ENCODE measurements around the gene MAGEA3.
"Not testable (repeated sequence)": the region's sequence is repeated elsewhere in the genome, so short reads cannot be mapped to it uniquely, and the experiment has no call there.

The MAGEA3 gene, protein sequence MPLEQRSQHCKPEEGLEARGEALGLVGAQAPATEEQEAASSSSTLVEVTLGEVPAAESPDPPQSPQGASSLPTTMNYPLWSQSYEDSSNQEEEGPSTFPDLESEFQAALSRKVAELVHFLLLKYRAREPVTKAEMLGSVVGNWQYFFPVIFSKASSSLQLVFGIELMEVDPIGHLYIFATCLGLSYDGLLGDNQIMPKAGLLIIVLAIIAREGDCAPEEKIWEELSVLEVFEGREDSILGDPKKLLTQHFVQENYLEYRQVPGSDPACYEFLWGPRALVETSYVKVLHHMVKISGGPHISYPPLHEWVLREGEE

DNA sequence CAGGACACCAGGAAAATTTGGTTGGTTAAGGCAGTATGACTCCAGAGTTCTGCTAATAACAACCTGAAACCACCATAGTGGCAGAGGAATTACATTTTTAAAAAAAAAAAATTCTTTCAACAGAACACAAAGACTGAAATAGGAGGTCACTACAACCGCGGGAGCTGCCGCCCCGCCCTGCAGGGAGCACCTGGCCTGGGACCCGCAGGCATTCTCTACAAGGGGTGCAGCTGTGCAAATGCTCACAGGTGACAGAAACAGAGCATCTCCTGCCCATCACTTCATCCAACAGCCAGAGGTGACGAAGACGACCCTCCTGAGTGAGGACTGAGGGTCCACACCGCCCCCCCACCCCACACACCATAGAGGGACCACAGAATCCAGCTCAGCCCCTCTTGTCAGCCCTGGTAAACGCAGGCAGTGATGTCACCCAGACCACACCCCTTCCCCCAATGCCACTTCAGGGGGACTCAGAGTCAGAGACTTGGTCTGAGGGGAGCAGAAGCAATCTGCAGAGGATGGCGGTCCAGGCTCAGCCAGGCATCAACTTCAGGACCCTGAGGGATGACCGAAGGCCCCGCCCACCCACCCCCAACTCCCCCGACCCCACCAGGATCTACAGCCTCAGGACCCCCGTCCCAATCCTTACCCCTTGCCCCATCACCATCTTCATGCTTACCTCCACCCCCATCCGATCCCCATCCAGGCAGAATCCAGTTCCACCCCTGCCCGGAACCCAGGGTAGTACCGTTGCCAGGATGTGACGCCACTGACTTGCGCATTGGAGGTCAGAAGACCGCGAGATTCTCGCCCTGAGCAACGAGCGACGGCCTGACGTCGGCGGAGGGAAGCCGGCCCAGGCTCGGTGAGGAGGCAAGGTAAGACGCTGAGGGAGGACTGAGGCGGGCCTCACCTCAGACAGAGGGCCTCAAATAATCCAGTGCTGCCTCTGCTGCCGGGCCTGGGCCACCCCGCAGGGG, at the start of gene MAGEA3:
MAGEA3 (plus strand) TSS at position 843 of the 980 bp plus-strand sequence. CDS start 2,039 bp downstream, outside the sequence.
- not testable (repeated sequence) for DNase-seq (ENCODE audit: low read depth, low spot score)

DNA sequence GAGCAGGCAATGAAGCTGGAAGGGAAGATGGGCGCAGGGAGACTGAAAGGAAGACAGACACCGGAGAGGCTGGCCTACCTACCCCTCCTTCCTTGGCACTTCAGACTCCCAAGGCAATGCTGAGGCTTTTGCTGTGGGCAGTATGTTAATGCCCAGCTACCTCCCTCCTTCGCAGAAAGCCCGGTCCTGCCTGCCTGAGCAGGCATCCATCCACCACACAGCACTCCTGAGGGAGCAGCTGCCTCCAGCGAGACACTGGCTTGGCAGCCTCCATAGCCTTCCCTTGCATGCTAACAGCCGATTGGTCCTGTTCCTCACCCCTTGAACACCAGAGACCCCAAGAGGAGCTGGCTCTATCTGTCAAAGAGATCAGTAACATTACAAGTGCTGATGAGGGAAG, 46.5 kb upstream of the MAGEA3 start:
- DNase-seq (ENCODE audit: low read depth, low spot score): no peak

DNA sequence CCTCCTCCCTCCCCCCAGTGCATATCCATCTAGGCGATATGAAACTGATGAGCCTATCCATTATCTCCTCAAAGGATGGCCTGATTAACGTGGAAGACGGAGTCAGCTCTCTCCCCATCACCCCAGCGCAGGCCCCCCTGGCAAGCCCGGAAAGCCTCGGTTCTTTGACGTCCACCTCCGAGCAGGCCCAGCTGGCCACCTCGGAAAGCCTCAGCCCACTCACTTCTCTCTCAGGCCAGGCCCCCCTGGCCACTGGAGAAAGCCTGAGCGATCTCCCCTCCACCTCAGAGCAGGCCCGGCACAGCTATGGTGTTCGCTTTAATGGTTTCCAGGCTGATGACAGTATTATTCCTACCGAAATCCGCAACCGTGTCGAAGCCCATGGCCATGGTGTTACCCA, 46.1 kb upstream of the MAGEA3 start:
- DNase-seq (ENCODE audit: low read depth, low spot score): no peak

DNA sequence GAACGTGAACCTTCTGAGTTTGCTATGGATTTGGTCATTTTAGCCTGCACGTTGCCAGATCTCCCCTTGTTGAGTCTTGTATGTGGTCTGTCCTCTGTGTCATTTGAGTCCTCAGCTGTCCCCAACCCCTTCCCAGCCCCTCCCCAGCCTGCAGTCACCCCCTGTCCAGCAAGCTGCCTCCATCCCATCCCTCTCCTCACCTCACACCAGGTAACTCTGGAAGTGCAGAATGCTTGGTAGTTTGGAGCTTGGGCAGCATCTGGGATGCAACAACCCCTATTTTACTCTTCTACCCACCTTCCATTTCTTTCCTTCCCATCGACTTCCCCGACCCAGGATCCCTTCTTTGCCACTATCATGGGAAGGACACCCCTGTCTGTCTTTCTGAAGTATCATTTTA, 42.5 kb upstream of the MAGEA3 start:
- no peak for DNase-seq (ENCODE audit: low read depth, low spot score)

DNA sequence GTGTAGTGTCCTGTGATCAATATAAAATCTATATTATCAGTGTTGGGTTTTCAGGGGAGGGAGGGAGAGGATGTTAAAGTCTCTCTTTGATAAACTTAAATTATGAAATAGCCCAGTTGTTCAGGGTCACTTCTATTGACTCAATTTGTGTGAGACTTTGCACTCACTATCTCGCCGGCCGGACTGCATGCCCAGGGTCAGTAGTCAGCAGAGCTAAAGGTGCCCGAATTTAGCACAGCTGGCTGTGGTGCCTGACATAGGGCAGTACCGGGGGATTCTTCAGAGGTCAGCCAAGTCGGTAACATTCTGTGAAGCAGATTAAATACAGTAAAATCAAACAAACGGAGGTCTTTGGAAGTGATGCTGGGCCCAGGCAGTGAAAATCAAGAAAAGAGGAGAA, 41.7 kb upstream of the MAGEA3 start:
- no peak for DNase-seq (ENCODE audit: low read depth, low spot score)

DNA sequence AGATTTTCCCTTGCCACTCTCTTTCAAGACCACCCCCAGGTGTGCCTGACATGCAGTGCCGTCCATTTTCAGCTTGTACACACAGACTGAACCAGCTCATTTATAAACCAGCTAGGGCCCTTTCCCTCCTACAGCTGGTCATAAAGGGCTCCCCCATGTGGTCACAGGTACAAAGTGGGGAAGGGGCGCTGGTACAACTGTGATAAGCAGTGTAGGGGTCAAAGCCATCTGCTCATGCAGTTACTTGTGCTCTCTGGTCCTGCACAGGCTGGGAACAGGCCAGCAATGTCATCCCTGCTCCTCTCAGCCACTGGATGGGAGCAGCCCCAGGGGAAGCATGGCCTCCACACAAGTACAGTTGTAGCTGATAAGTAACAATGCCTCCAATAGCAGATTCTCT, 40.3 kb upstream of the MAGEA3 start:
- DNase-seq (ENCODE audit: low read depth, low spot score): no peak

DNA sequence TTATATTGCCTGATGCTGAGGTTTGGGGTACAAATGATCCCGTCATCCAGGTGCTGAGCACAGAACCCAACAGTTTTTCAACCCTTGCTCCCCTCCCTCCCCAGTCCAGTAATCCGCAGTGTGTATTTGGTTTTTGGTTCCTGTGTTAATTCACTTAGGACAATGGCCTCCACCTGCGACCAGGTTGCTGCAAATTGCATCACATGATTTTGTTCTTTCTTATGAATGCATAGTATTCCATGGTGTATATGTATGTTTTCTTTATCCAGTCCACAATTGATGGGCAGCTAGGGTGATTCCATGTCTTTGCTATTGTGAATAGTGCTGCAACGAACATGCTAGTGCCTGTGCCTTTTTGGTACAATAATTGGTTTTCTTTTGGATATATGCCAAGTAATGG, 35.5 kb upstream of the MAGEA3 start:
- no peak for DNase-seq (ENCODE audit: low read depth, low spot score)

DNA sequence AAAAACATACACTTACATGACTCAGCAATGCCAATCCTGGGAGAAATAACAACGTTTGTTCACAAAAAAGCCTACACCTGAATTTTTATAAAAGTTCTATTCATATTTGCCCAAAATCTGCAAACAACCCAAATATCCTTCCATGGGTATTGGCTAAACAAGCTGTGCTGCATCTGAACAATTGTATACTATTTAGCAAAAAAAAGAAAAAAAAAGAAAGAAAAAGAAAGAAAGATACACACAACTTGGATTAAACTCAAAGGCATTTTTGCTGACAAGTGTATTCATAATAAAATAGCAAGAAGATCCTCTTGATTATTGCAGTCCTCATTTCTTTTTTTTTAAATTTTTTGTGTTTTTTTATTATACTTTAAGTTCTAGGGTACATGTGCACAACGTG, 24.5 kb upstream of the MAGEA3 start:
- DNase-seq (ENCODE audit: low read depth, low spot score): no peak

DNA sequence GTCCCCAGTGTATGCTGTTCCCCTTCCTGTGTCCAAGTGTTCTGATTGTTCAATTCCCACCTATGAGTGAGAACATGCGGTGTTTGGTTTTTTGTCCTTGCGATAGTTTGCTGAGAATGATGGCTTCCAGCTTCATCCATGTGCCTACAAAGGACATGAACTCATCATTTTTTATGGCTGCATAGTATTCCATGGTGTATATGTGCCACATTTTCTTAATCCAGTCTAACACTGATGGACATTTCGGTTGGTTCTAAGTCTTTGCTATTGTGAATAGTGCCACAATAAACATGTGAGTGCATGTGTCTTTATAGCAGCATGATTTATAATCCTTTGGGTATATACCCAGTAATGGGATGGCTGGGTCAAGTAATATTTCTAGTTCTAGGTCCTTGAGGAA, 23.9 kb upstream of the MAGEA3 start:
- not testable (repeated sequence) for DNase-seq (ENCODE audit: low read depth, low spot score)

DNA sequence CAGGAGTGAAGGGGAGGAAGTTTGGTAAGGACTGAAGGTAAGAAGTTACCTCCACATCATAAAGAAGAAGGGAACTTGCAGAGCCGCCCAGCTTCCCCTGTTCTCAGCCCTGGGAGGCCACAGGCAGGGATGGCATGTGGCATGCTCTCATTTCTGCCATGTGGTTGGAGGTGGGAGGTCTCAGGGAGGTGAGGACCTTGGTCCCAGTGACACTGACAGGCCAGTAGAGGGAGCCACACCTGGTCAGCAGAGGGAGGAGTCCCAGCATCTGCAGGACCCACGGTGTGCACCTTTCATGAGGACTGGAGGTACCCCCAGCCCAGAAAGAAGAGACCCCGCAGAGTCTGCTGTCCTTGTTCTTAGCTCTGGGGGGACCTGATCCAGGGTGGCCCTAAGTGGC, 17.6 kb upstream of the MAGEA3 start:
- DNase-seq (ENCODE audit: low read depth, low spot score): not testable (repeated sequence)

DNA sequence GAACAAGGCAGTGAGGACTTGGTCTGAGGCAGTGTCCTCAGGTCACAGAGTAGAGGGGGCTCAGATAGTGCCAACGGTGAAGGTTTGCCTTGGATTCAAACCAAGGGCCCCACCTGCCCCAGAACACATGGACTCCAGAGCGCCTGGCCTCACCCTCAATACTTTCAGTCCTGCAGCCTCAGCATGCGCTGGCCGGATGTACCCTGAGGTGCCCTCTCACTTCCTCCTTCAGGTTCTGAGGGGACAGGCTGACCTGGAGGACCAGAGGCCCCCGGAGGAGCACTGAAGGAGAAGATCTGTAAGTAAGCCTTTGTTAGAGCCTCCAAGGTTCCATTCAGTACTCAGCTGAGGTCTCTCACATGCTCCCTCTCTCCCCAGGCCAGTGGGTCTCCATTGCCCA, 1.8 kb downstream of the MAGEA3 start:
- DNase-seq (ENCODE audit: low read depth, low spot score): not testable (repeated sequence)

DNA sequence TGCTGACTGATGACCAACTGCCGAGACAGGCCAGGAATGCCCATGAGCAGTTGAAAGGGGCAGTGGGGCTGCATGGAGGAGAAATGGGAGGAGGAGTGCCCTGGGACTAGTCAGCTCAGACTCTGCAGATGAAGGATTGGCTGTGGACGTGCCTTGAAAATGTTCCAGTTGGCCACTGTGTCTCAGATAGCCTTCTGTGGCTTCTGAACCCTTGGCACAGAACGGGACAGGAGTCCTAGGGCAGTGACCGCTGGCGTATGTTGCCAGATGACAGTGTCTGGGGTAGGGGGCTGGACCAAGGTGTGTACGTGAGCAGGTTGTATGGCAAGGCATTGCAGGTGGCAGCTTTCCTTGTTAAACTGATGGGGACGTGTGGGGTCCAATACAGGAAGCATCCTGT, 7.9 kb downstream of the MAGEA3 start:
- DNase-seq (ENCODE audit: low read depth, low spot score): not testable (repeated sequence)

DNA sequence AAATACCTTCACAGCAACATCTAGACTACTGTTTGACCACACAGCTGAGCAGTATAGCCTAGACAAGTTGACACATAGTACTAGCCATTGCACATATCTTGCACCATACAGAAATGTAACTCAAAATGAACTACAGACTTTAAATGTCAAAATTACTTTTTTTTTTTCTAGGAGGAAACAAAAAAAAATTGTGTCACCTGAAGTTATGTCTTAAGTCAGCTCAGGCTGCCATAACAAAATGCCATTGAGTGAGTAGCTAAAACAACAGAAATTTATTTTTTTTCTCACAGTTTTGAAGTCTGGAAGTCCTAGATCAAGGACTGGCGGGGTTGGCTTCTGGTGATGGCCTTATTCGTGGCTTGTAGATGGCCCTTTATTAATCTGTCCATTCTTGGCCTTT, 10.6 kb downstream of the MAGEA3 start, which contains the start of gene CSAG2:
CSAG2 (minus strand) TSS at position 101 of the 400 bp plus-strand sequence. CDS start 161 bp downstream, outside the sequence.
- DNase-seq (ENCODE audit: low read depth, low spot score): not testable (repeated sequence)

DNA sequence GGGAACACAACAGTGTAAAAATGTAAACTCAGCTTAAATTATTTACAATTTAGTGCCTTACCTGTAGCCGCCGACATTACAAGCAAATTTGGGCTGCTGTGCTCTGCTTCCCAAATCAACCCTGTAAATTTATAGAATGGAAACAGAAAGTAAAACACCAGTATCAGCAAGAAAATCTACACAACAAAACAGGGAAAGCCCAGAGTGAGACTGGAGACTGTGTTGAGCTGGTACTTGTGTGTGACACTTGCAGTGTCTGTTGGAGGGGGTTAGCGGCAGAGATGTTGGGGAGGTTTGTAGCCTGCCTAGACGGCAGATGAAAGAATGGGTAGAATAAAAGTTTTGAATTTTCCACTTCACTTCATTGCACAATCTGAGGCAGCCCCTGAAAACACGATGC, 14.6 kb downstream of the MAGEA3 start:
- not testable (repeated sequence) for DNase-seq (ENCODE audit: low read depth, low spot score)

DNA sequence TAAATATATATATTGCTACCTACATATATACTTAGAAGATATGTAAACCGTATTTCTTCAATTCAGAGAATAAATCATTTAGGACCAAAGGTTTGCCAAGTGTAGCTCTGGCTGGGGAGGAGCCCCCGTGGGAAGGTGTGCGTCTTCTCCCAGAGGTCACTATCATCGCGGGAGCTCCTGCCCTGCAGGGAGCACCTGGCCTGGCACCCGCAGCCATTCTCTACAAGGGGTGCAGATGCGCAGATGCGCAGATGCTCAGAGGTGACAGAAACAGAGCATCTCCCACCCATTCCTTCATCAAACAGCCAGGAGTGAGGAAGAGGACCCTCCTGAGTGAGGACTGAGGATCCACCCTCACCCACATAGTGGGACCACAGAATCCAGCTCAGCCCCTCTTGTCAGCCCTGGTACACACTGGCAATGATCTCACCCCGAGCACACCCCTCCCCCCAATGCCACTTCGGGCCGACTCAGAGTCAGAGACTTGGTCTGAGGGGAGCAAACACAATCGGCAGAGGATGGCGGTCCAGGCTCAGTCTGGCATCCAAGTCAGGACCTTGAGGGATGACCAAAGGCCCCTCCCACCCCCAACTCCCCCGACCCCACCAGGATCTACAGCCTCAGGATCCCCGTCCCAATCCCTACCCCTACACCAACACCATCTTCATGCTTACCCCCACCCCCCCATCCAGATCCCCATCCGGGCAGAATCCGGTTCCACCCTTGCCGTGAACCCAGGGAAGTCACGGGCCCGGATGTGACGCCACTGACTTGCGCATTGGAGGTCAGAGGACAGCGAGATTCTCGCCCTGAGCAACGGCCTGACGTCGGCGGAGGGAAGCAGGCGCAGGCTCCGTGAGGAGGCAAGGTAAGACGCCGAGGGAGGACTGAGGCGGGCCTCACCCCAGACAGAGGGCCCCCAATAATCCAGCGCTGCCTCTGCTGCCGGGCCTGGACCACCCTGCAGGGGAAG, 15.5 kb downstream of the MAGEA3 start, which contains the start of gene MAGEA2B:
MAGEA2B (plus strand) TSS at position 814 of the 973 bp plus-strand sequence. CDS start 2,479 bp downstream, outside the sequence.
- DNase-seq (ENCODE audit: low read depth, low spot score): not testable (repeated sequence)

DNA sequence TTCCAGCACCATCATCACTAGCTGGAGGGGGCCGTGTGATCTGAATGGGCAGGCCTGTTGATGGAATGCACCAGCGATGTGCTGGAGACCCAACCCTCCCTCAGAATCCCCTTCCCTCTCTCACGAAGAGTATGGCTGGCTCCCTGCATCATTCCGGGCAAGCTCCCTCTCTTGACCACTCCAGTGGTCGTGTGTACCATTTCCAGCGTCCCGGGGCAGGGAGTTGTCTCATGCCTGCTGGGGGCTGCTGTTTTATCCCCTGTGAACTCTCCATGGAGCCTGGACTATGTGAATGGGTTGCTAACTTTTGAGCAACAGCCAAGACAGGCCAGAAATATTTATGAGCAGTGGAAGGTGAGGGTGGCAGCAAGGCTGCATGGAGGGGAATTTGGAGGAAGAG, 26.8 kb downstream of the MAGEA3 start:
- DNase-seq (ENCODE audit: low read depth, low spot score): no peak

DNA sequence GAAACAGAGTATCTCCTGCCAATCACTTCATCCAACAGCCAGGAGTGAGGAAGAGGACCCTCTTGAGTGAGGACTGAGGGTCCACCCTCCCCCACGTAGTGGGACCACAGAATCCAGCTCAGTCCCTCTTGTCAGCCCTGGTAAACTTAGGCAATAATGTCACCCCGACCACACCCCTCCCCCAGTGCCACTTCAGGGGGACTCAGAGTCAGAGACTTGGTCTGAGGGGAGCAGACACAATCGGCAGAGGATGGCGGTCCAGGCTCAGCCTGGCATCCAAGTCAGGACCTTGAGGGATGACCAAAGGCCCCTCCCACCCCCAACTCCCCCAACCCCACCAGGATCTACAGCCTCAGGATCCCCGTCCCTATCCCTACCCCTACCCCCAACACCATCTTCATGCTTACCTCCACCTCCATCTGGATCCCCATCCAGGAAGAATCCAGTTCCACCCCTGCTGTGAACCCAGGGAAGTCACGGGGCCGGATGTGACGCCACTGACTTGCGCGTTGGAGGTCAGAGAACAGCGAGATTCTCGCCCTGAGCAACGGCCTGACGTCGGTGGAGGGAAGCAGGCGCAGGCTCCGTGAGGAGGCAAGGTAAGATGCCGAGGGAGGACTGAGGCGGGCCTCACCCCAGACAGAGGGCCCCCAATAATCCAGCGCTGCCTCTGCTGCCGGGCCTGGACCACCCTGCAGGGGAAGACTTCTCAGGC, 34.8 kb downstream of the MAGEA3 start, which contains the start of the genes CSAG1 and MAGEA12:
CSAG1 (minus strand) TSS at position 461 of the 715 bp plus-strand sequence. CDS start 1,261 bp downstream, outside the sequence.
MAGEA12 (plus strand) TSS at position 497 of the 715 bp plus-strand sequence. CDS start 2,405 bp downstream, outside the sequence.
- no peak for DNase-seq (ENCODE audit: low read depth, low spot score)

DNA sequence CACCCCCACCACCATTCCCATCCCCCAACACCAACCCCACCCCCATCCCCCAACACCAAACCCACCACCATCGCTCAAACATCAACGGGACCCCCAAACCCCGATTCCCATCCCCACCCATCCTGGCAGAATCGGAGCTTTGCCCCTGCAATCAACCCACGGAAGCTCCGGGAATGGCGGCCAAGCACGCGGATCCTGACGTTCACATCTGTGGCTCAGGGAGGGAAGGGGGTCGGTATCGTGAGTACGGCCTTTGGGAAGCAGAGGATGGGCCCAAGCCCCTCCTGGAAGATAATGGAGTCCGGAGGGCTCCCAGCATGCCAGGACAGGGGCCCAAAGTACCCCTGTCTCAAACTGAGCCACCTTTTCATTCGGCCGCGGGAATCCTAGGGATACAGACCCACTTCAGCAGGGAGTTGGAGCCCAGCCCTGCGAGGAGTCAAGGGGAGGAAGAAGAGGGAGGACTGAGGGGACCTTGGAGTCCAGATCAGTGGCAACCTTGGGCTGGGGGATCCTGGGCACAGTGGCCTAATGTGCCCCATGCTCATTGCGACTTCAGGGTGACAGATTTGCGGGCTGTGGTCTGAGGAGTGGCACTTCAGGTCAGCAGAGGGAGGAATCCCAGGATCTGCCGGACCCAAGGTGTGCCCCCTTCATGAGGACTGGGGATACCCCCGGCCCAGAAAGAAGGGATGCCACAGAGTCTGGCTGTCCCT, 35.7 kb downstream of the MAGEA3 start:
- DNase-seq (ENCODE audit: low read depth, low spot score): not testable (repeated sequence)

DNA sequence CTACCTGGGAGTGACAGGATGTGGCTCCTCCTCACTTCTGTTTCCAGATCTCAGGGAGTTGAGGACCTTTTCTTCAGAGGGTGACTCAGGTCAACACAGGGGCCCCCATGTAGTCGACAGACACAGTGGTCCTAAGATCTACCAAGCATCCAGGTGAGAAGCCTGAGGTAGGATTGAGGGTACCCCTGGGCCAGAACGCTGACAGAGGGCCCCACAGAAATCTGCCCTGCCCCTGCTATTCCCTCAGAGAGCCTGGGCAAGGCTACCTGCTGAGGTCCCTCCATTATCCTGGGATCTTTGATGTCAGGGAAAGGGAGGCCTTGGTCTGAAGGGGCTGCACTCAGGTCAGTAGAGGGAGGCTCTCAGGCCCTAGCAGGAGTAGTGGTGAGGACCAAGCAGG, 36.5 kb downstream of the MAGEA3 start:
- DNase-seq (ENCODE audit: low read depth, low spot score): no peak

Data from brain pericyte (primary cell).